CD4-positive, alpha-beta T cell treated with Interleukin-17A for 4 hours (primary cell): Measurements from ENCODE around the gene CYSRT1.
"Not testable (repeated sequence)": the region's sequence is repeated elsewhere in the genome, so short reads cannot be mapped to it uniquely, and the experiment has no call there.

Experiments used
- DNase-seq: peaks from one replicate; pipeline ENCODE4 v3.0.0-alpha.2; 2020; ENCODE audit warnings: mixed read lengths

CYSRT1 gene

DNA sequence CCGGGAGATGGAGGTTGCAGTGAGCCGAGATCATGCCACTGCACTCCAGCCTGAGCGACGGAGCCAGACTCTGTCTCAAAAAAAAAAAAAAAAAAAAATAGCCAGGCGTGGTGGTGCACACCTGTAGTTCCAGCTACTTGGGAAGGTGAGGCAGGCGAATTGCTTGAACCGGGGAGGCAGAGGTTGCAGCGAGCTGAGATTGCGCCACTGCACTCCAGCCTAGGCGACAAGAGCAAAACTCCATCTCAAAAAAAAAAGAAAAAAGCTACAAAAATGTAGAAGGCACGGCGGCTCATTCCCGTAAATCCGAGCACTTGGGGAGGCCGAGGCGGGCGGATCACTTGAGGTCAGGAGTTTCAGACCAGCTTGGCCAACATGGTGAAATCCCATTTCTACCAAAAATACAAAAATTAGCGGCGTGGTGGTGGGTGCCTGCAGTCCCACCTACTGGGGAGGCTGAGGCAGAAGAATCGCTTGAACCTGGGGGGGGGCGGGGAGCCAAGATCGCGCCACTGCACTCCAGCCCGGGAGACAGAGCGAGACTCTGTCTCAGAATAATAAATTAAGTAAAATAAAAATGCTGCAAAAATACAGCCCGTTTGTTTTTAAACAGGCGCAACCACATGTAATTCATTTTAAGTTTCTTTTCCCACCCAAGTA lies 14.7 kb downstream of the CYSRT1 start:
- not testable (repeated sequence) for DNase-seq

DNA sequence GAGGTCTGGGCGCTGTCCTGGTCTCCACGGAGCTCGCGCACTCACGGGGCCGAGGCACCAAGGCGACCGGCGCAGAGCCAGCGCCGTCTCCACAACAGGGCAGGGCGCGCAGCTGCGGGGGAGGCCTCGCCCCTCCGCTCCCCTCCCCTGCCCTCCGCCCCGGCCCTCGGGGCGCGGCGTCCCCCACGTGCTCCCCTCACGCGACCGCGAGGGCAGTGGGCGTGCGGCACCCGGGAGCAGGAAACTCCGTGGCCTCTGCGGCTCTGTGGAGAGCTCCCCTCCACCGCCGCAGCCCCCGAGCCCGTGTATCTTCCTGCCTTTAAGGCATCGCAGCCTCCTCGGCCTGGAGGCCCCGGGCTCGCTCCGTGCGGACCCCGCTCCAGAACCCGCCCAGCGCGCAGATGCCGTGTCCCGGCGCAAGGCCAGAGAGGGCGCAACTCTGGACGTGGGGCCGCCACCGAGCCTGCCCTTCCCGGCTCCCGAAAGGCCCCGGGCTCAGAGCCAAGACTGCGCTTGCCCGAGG lies 15.4 kb downstream of the CYSRT1 start:
- peak; percentile 73 for DNase-seq

DNA sequence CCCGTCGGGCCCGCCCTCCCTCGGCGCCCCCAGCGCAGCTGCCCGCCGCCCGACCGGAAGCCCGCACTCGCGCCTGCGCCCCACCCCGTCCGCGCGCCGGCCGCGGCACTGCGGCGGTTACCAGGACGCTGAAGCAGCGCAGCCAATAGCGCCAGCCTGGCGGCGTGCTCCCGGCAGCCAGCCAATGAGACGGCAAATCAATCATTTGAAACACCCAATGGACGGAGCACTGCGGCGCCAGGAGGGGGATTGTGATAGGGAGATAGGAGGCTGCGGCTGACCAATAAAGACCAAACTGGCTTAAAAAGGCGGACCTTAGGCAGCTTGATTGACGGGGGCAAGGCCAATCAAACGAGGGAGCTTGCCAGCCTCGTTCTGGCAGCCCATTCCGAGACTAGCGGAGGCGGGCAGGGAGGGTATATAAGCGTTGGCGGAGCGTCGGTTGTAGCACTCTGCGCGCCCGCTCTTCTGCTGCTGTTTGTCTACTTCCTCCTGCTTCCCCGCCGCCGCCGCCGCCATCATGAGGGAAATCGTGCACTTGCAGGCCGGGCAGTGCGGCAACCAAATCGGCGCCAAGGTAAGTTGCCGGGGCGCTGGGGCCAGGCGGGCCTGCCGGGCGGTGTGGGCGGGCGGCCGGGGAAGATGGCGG lies 16.0 kb downstream of the CYSRT1 start, which contains the start of gene TUBB4B:
Gene TUBB4B (plus strand): TSS at position 447 of the 649 bp plus-strand sequence. CDS start 74 bp downstream, at position 521.
- DNase-seq, result peak; percentile 97

DNA sequence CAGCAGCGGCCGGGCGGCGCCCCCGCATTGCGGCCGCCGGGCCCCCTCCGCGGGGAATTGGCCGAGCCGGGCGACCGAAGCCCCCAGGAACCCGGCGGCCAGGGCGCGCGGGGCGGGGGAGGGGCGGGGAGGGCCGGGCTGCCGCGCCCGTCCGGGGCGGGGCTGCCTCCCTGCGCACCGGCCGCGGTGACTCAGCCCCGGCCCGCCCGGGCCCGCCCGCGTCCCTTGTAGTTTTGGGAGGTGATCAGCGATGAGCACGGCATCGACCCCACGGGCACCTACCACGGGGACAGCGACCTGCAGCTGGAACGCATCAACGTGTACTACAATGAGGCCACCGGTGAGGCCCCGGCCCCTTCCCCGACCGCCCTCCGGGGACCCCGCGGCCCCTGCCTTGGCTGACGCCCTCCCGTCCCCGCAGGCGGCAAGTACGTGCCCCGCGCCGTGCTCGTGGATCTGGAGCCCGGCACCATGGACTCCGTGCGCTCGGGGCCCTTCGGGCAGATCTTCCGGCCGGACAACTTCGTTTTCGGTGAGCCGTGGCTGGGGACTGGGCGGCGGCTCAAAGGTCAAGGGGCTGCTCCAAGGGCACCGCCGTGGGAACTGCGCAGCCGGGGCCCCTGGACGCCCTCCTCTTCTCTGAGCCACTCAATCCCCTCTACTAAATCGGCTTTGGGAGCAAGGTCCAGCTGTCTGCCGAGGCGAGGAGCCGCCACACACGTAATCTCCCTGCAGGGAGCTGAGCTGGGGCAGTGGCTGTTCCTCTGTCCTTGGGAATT lies 16.7 kb downstream of the CYSRT1 start:
- DNase-seq, result peak; percentile 85

DNA sequence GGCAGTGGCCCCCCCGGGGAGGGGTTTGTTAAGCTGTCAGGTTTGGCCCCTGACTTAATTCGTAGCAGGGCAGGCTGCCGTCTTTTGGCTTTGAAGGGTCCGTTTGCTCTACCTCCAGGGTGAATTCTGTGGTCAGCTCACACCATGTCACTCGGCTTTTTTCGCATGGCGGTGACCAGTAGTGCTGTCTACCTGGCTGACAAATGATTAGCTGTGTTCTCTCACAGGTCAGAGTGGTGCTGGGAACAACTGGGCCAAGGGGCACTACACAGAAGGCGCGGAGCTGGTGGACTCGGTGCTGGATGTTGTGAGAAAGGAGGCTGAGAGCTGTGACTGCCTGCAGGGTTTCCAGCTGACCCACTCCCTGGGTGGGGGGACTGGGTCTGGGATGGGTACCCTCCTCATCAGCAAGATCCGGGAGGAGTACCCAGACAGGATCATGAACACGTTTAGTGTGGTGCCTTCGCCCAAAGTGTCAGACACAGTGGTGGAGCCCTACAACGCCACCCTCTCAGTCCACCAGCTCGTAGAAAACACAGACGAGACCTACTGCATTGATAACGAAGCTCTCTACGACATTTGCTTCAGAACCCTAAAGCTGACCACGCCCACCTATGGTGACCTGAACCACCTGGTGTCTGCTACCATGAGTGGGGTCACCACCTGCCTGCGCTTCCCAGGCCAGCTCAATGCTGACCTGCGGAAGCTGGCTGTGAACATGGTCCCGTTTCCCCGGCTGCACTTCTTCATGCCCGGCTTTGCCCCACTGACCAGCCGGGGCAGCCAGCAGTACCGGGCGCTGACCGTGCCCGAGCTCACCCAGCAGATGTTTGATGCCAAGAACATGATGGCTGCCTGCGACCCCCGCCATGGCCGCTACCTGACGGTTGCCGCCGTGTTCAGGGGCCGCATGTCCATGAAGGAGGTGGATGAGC lies 17.6 kb downstream of the CYSRT1 start:
- no peak for DNase-seq

DNA sequence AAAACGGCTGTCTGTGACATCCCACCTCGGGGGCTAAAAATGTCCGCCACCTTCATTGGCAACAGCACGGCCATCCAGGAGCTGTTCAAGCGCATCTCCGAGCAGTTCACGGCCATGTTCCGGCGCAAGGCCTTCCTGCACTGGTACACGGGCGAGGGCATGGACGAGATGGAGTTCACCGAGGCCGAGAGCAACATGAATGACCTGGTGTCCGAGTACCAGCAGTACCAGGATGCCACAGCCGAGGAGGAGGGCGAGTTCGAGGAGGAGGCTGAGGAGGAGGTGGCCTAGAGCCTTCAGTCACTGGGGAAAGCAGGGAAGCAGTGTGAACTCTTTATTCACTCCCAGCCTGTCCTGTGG lies 18.3 kb downstream of the CYSRT1 start:
- not testable (repeated sequence) for DNase-seq

DNA sequence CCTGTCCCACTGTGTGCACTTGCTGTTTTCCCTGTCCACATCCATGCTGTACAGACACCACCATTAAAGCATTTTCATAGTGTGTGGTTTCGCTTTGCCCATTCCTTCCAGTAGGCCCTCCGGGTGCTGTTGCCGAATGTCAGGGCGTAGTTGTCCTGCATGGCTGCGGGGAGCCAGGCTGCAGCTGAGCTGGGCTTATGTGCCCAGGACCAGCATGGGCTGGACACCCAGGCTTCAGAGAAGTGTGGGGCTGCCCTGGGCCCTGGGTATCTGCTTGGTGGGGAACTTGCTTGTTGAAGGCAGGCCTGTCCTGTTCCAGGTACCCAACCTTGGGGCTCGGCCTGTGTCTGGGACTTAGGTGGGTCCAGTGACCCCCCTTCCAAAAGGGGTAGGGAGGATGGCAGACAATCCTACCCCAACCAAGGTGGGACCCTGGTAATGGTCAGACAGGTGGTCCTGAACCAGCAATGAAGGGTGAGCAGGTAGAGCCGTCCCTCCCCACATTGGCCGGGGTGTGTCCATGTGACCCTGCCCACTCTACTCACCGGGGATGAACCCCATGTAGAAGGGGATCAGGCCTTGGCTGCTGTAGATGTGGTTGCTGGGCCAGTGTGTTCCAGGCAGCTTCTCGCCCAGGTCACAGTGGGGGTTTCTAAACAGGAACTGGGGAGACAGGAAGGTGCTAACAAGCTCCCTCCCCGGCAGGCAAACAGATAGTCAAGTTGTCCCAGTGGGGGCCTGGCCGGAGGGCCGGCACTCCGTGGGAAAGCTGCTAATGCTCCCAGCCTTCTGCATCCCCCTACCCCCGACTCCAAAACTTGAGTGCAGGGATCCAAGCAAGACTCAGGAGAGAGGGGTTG lies 18.9 kb downstream of the CYSRT1 start:
- DNase-seq, result no peak

DNA sequence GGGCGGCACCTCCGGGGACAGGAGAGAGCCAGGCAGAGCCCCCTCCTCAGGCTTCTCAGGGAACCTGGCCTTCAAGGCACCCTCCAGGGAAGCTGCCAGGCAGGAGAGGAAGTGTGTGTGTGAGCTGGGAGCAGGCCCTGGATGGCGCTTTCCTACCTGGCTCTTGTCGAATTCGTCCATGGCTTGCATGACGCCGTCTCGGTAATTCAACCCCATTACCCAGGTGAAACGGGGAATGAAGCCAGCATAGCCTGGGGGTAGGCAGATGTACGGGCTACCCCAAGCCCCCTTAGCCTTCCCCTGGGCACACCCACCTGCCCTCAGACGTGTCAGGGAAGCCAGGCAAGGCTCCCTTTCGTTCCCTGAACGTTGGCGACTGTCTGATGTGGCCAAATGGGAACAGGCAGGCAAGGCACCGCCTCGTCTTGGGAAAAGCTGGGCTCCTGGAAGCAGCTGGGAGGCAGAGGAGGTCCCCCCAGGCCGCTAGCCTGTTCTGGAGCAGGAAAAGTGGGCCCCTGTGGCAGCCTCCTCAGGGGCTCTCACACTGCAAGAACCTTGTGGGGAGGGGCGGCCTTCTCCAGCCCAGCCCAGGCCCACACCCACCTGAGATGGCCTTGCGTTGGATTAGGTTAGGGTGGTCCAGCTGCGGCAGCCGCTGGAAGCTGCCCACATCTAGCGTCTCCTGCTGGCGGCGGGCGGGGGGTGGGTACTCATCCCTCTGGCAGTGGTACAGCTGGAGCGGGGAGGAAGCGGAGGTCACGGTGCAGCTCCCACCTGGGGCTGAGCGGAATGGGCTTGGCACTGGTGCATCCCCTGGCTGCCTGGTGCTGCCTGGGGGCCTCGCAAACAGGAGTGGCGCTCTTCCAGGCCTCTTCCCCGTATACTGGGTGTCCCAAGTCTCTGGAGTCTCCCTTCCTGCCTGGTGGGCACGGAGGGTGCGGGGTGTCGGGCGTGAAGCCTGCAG lies 19.8 kb downstream of the CYSRT1 start:
- no peak for DNase-seq

DNA sequence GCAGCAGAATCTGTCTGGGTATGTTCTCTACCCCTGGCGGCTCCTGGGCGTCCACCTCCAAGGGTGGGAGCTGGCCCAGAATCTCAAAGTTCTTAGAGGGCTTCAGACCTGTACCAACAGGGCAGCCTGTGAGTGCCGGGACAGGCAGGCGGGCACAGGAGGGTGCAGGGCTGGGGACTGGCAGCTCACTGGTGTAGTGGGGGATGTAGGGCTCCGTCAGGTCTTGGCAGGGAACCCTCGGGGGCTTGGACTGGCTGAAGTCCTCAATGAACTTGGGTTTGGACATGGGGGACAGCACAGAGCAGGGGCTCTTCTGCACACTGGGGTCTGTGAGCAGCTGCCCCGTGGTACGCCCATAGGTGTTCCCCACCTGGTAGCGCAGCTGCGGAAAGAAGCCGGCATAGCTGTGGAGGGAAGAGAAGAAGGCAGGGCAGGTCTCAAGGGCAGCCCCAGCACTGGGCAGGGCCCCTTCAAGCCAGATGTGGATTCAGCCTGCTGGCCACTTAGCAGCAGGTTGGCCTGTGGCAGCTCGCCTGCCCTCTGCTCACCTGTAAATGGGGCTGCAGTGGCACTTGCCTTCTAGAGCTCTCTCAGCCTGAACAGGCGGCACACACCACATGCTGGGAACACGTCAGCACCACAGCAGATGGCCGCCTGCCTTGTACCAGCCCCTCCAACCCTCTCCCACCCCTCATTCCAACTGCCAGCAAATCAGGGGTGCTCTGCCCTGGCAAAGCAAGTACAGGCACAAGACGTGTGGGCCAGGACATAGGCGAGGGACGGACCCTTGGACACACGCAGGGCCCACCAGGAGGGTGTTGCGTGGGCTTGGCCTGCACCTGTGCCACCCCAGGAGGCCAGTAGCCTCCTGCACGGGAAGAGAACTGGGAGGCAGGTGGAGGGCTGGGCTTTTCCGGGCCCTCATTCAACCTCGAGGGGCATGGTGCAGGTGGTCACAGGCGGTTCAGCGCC lies 20.8 kb downstream of the CYSRT1 start:
- DNase-seq, result no peak

DNA sequence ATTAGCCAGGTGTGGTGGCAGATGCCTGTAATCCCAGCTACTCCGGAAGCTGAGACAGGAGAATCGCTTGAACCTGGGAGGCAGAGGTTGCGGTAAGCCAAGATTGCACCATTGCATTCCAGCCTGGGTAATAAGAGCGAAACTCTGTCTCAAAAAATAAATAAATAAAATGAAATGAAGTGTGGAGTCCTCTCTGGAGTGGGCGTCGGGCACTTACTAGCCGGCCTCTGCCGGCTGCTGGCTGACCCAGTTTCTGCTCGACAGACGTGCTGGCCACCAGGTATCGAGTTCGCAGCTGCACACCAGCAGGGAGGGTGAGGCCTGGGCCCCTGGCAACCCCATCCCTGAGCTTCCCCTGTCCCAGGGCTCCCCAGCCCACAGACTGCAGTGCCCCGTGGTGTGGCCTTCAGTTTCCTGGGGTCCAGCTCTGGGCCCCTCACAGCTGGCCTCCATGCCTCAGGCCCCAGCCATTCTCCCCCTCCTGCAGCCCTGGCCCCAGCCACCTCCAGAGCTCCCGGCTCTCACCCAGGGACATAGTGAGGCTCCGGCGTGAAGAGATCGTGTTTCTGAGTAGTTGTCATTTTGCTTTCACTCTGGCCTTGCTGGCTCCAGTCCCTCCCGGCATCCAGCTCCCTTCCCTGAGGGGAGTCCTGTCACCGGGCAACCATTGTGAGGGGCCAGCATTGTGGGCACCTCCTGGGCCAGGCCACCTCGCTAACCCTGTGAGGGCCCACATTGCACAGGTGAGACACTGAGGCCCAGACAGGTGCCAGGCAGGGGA lies 22.4 kb downstream of the CYSRT1 start:
- DNase-seq, result no peak

DNA sequence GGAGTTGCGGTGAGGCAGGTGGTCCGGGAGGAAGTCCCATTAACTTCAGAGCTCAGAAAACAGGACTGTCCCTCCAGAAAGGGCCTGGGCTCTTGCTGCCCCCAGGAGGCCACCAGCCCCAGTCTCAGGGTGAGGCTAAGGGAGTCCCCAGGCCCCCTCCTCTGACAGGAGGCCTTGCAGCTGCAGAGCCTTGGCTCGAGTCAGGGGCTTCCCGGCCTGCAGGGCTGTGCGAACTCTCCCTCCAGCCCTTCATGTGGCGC lies 22.9 kb downstream of the CYSRT1 start:
- DNase-seq, result no peak

DNA sequence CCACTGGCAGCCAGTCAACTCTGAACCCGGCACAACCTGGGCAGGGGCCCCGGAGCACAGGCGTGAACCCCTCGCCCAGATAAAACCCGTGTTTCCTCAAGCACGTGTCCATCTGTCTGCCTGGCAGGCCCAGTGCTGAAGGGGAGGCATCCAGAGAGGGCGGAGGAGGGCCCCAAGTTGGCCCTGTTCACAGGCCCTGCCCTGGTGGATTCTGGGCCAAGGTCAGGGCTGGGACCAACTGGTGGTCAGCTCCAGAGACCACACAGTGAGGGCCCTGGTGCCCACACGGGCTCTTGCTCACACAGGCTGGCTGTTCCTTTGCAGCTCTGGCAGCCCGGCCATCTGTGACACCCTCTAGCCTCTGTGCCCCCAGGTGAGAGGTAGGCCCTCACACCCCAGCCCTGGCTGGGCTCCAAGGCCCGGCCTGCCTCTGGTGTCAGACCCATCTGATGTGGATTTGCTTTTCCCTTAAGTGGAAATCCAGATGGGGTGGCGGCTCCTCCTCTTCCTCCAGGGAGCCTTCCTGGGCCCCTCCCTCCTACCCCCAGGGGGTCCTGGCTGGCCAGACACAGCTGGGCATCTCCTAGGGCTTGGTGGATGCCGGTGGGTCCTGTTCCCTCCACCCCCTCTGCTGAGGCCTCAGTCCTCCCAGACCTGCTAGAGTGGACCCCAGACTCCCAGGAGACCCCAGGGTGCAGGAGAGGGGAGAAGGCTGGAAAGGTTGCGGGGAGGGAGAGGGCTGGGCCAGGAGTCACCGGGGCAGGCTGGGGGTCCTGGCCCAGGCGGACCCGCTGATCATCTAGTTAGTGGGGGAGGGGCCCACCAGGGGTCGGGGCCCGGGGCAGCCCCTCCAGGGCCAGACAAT lies 25.6 kb downstream of the CYSRT1 start:
- no peak for DNase-seq

DNA sequence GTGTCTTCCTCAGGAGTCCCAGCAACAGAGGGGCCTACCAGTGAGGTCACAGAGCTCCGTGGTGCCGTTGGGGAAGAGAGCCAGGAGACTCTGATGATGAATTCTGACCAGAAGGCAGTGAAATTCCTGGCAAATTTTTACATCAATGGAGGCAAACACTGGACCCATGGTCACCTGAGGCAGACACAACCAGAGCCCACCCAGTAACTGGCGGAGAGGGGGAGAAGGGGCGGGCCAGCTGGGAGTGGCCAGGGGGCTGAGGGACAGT lies 26.2 kb downstream of the CYSRT1 start, which contains the start of gene STPG3:
Gene STPG3 (plus strand): TSS at position 93 of the 268 bp plus-strand sequence. CDS start 1 bp downstream, at position 94.
- no peak for DNase-seq

DNA sequence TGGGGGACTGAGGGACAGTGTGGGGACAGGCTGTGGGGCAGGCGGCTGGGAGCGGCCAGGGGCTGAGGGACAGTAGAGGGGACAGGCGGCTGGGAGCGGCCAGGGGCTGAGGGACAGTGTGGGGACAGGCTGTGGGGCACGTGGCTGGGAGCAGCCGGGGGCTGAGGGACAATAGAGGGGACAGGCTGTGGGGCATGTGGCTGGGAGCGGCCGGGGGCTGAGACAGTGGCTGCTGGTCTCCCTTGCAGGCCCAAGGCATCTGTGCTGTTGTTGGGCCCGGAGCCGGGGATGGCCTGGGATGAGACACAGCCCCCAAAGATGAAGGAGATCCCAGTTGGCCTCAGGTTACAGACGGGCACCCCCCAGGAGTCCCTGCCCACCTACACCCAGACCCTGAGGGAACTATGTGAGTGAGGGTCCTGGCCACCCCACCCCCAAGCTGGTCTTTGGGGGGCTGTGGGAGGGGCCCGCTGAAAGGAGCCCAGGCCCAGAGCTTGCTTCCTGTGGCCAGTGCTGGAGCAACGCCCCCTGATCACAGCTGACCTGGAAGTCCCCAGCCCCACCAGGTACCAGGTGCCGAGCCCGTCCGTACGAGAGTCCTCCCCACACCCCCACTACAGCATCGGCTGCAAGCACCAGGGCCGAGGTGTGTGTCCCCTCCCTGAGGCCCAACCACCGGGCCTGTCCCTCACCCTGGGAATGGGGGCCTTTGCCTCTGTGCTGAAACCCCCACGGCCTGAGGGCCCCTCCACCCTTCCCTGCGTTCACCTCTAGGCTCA lies 26.7 kb downstream of the CYSRT1 start:
- DNase-seq, result no peak

DNA sequence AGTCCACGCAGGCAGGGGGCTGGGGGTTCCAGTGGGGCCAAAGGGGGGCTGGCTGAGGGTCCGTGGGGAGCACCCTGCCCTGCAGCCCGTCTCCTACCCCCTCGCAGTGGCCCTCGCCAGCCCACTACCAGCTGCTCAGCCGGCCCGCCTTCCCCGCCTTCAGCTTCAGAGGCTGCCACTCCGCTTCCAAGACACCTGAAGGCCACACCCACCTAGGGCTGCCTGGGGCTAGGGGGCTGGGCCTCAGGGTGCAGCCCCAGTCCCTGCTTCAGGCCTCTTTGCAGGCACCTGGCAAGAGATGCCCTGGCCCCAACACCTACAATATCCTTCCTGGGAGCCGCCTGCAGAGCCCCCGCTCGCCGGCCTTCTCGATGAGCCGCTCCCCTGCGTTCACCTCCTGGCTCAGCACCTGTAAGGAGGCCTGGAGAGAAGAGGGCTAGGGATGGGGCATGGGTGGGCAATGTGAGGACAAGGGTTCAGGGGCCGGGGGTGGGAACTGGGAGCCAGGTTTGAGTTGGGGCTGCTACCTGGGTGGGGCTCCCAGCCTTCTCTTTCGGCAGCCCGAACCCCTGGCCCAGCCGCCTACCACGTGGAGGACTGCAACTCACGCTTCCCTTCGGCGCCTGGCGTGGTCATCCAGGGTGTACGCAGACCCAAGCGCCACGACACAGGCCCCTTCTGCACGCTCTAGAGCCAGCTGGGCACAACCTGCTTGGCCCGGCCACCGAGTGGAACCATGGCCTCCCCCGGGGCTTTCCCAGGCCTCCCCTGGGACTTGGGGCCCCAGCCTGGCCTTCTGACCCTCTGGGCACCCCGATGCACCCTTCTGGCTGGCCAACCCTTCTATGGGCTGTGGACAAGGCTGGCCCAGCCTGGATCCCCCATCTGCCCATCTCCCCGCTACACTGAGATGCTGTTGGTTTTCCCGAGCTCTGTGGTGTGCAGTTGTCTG lies 27.9 kb downstream of the CYSRT1 start:
- DNase-seq, result no peak
